Omental fat pad (tissue), 4 donors: ENCODE results near the gene RASSF7. TPM values are rescaled to one million over a fixed set of nuclear protein-coding genes. Genes with fewer than 3 reads are reported as not detected.

Experiments
- ATAC-seq: fragments of 150-250 bp; one replicate; pipeline ENCODE4 v1.9.1; 2016; ENCODE audit warnings: mild to moderate bottlenecking, moderate library complexity; ENCODE audit not compliant: low FRiP score
- DNase-seq: peaks from one replicate; pipeline ENCODE4 v3.0.0-alpha.2; 2019; ENCODE audit warnings: low spot score
- total RNA-seq, 4 donors: library from RNA; depleted of rRNA; stranded (reverse); fragments of >200 nt; gene quantifications; one replicate each; pipeline ENCODE4 v1.1.0, GENCODE V29; 2016
- TF ChIP-seq, protein P1 (sequence below), 3 donors: fragments of 450-650 bp; IDR thresholded peaks; one replicate each; pipeline ENCODE4 v1.5.1; 2016 to 2017; ENCODE audit warnings: antibody characterized with exemption in 3 of 3, mild to moderate bottlenecking in 3 of 3, moderate library complexity in 2 of 3

The RASSF7 gene
- total RNA-seq, 4 donors from 2014 or later: 9.1 to 31.8 (median 13.4) TPM

DNA sequence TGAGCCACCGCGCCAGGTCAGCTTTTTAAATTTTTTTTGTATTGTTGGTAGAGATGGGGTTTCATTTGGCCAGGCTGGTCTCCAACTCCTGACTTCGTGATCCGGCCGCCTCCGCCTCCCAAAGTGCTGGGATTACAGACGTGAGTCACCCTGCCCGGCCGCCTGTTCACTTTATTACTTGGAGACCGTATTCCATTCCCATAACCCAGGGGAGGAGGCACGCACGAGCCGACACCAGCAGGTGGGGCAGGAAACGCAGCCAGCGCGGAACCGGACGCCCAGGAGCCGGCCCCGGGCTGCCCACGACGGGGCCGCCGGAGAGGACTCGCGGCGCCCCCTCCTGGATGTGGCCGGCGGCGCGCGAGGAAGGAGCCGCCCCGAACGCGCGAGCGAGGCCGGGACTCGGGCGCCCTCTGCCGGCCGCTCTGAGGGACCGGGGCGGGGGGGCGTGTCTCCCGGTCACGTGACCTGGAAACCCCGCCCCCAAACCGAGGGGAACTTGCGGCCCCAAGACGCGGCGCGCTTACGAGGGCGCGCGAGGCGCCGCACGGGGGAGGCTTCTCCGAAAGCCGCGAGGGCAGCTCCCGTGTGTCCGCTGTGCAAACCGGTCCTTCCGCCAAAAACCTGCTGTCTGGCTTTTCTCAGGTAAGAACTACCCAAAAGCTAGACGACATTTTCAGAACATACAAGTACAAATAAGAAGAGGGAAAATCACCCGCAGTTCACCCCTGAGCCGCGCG, 42.1 kb upstream of the RASSF7 start:
- ATAC-seq (peak; percentile 100), DNase-seq (peak; percentile 78)
- TF ChIP-seq, protein P1, sequence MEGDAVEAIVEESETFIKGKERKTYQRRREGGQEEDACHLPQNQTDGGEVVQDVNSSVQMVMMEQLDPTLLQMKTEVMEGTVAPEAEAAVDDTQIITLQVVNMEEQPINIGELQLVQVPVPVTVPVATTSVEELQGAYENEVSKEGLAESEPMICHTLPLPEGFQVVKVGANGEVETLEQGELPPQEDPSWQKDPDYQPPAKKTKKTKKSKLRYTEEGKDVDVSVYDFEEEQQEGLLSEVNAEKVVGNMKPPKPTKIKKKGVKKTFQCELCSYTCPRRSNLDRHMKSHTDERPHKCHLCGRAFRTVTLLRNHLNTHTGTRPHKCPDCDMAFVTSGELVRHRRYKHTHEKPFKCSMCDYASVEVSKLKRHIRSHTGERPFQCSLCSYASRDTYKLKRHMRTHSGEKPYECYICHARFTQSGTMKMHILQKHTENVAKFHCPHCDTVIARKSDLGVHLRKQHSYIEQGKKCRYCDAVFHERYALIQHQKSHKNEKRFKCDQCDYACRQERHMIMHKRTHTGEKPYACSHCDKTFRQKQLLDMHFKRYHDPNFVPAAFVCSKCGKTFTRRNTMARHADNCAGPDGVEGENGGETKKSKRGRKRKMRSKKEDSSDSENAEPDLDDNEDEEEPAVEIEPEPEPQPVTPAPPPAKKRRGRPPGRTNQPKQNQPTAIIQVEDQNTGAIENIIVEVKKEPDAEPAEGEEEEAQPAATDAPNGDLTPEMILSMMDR (IDR thresholded peaks at IDR 0.05): peak in 2 of 3 donors; percentile 95 to 100

DNA sequence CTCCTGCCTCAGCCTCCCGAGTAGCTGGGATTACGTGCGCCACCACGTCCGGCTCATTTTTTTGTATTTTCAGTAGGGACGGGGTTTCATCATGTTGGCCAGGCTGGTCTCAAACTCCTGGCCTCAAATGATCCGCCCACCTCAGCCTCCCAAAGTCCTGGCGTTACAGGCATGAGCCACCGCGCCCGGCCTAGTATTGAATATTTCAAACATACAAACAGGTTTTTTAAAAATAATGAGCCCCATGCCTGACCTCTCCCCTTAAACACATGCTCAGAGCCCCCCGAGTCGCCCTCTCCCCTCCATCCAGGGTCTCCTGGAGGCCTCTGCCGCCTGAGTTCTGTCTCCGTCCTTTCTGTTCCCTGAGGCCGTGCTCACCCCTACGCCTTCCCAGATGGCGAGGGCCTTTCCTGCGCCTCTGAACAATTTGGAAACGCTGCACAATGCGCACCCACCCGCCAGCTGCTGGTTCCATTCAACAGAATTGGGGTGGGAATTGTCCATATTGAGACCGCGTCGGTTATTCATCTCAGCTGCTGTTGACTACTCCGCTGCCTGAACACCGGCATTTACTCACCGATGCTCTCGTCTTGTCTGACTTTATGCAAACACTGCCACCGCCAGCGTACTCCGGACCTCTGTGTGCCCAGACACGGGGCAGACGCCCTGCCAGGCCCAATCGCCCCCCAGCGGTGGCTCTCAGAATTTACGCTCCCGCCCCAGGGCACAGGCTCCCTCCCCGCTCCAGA, 40.2 kb upstream of the RASSF7 start:
- TF ChIP-seq, protein P1 (IDR thresholded peaks at IDR 0.05): no peak
- ATAC-seq: no peak
- DNase-seq: no peak

DNA sequence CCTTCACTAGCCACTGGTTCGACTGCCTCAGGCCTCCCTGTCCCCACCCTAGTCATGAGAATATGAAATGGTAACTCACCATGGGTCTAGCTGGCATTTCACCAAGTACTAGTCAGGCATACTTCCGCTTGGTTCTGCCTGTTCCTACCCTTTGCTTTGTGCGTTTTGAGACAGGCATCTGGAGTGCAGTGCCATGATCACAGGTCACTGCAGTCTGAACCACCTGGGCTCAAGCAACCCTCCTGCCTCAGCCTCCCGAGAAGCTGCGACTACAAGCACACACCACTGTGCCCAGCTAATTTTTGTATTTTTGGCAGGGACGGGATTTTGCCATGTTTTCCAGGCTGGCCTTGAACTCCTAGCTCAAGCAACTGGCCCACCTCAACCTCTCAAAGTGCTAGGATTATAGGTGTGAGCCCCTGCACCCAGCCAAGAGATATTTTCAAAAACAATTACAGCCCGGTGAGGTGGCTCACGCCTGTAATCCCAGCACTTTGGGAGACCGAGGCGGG, 39.5 kb upstream of the RASSF7 start:
- TF ChIP-seq, protein P1 (IDR thresholded peaks at IDR 0.05): no peak
- DNase-seq: no peak
- ATAC-seq: no peak

DNA sequence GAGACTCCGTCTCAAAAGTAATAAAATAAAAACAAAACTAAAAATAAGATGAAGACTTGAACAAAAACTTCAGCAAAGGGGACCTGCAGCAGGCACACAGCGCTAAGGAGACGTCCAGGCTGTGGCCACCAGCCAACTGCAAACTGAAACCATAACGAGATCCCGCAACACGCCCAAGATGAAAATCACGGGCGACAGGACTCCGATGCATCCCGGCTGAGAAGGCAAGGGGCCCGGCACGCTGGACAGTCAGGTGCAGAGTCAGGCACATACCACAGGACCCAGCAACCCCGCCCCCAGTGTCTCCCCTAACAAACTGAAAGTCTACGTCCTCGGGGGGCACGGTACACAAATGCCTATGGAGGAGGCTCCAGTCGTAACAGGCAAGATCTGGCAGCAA, 34.6 kb upstream of the RASSF7 start:
- DNase-seq: no peak
- TF ChIP-seq, protein P1 (IDR thresholded peaks at IDR 0.05): no peak
- ATAC-seq: no peak

DNA sequence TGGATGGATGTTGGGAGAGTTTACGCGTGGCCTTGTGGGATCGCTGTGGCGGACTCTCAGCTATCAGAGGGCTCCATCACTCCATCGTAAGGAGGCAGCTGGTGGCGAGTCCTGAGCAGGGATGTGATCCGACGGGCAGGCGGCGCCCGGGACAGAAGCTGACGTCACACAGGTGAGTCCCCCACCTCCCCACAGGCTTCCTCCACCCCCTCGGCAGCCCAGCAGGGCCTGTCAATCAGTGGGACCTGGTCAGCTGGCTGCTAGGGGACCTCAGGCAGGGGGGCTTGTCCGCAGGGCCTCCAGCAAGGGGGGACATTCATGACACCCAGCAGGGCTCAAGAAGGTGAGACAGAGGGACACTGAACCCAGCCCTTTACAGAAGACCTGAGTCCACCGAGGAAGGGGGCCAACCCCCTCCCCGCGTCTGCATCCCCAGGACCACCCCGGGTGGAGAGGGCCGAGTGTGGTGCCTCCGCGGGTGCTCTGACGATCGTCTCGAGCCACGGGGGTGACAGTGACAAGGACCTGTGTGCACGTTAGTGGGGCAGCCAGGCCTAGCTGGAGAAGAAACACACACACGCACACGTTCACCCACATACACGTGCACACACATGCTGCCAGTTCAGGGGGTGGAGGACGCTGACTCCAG, 32.5 kb upstream of the RASSF7 start:
- ATAC-seq: no peak
- TF ChIP-seq, protein P1 (IDR thresholded peaks at IDR 0.05): no peak

DNA sequence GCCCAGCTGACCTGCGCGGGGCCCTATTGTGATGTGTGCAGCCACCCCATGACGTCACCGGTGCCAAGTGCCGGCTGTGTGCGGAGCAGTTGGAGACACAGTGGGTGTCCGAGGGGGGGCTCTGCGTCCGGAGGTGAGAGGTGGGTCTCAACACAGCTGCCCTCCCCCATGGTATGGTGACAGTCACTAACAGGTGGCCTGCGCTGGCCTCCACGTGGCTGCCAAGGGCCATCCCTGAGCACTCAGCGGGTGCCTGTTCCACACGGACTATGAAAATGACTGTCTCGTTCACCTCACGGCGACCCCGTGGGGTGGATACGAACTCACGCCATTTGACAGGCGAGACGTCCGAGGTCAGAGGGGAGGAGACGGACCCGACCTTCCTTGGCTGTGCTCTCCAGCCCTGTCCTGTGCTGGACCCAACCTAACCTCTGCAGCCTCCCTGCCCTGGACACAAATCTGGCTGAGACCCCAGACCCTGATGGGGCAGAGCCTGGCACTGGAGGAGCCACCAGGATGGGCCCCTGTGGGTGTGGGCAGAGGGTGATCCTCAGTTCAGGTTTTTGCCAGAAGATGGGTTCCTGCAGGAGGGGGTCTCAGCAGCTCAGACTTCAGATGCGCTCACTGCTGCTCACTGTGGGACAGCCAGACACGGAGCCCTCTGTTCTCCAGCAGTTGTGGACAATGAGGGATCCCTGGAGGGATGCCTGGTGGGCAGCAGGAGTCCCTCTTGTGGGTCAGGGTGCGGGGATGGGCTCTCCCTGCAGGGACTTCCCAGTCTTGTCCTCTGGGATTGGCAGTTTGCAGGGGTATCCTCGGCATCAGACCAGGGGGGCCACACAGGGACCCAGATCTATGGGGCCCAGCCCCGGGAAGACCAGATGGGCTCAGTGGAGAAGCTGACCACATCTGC, 31.7 kb upstream of the RASSF7 start:
- DNase-seq (no peak), ATAC-seq (no peak)
- TF ChIP-seq, protein P1 (IDR thresholded peaks at IDR 0.05): no peak

More for the DNA sequence above, 32.5 kb upstream of the RASSF7 start:
- no peak for DNase-seq
